Inflammatory macrophage (primary cell): ENCODE data around the gene C1orf174.

Source experiments
- DNase-seq, 2 donors: peaks; one replicate each; pipeline ENCODE4 v3.0.0-alpha.2; 2020 to 2022
- total RNA-seq, 18 experiments: gene quantifications; one replicate each; lab custom pipeline; 2026; ENCODE audit warnings: mixed read lengths in 6 of 18, inconsistent platforms in 2 of 18; lab: John Stamatoyannopoulos, UW

The C1orf174 gene
- 16.4 to 32.7 (median 25.3) reads per million in 18 experiments for total RNA-seq

GRCh38 chr1:3900150-3900968, at the start of gene C1orf174:
C1orf174 (minus strand) TSS chr1:3900272; CDS start chr1:3900186, 86 bp downstream.
- DNase-seq = peak; percentile 96

DNA sequence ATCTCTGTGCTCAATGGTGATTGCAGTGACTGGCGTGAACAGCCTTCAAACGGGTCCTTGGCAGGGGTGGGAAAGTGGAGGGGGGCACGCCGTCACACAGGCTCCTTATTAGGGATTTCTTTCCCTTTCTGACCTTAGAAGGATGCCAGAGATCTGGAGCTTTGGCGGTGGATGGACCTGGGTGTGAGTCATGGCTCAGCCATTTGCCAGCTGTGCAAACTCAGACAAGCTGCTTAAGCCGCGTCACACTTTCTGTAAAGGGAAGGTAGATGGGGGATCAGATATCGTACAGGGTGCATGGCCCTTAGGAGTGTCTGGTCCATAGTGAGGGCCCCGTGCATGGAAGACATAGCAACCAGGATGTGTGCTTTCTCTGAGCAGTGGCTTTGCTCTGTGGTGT, 48.3 kb upstream of the C1orf174 start:
- DNase-seq = no peak

- no peak for DNase-seq
These were observed 46.1 kb upstream of the C1orf174 start for GRCh38 chr1:3945916-3946840.

- no peak for DNase-seq
These were observed 45.1 kb upstream of the C1orf174 start for GRCh38 chr1:3945222-3945621.

DNA sequence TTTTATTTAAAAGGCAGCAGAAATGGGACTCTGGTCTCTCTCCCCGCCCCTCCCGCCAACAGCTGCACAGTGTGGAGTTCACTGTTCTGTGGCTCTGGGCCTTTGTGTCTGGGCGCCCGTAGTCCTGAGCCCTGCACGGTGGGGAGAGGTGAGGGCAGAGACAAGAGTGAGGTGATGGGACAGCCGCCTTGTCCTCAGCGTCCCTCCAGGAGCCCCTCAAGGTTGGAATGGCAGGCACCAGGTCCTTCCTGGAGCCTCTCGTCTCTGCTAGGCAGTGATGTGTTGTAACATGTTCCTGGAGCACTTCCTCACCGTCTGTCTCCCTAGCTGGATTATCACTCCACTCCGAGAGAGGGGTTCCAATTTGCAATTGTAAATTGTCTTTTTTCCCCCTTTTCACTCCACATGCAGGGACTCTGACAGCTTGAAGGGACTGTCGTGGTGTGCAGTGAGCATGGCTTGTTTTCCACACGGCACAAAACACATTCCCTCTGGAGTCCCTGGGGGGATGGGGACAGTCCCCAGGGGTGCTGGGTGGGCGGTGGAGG, 44.6 kb upstream of the C1orf174 start:
- no peak for DNase-seq

- no peak for DNase-seq
These were observed 43.9 kb upstream of the C1orf174 start for GRCh38 chr1:3943806-3944577.

- no peak for DNase-seq
These were observed 43.0 kb upstream of the C1orf174 start for GRCh38 chr1:3943123-3943431.

DNA sequence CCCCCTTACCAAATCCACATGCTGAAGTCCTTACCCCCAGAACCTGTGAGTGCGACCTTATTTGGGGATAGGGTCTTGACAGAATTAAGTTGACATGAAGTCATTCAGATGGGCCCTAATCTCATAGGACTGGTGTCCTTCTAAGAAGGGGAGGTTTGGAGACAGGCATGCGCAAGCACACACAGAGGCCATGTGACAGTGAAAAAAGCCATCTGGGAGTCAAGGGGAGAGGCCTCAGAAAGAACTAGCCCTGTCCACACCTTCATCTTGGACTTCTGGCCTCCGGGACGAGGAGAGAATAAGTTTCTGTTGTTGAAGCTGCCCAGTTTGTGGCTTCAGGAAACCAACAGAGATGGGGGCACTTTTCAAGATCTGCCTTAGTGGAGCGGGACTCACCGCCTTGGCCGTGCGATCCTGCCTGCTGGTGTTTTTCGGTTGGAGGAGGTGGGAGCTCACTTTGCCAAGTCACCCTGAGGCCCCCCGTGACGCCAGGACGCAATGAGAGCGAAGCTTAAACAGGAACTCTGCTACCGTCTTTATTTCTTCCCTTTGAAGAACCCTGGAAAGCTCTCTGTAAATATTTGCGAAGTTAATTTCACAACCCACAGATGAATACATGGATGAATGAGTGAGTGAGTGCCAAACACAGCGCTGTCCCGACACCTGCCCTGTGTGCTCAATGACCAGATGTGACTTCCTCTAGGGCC, 42.5 kb upstream of the C1orf174 start:
- no peak for DNase-seq

- no peak for DNase-seq
These were observed 40.8 kb upstream of the C1orf174 start for GRCh38 chr1:3940754-3941345.

GRCh38 chr1:3940081-3940753, 40.1 kb upstream of the C1orf174 start:
- no peak for DNase-seq

DNA sequence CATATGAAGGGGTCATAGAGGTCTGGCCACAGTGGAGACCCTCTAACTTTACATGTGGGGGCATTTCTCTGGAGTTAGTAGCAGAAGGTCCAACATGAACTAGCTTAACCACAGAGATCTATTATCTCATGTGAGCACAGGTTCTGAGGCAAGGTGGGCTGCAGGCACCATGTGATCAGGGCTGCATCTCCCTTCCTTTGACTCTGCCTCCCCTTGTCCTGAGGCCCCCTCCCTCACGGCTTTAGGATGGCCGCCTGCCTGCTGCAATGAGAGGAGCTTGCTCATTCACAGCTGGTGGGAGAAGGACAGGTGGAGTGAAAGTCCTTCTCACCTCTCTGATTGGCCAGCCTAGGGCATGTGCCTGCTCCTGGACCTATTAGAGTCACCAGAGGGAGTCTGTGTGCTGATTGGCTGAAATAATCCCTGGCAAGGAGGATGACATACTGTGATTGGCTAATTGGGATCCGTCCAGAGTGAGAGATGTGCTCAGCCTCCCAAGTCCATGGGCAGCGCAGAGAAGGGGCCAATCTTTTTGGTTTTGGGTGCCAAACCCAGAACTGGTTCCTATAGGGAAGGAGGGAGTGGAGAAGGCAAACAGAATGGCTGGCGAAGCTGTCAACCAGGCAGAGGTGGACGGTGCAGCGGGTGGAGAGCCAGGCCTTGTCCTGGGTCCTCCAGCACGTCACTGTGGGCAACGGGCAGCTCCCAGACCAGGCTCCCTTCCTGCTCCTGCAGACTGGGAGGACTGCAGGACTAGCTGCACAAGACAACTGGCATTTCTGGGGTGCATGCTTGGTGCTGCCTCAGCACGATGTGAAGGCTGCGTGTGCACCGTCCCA, 39.4 kb upstream of the C1orf174 start:
- DNase-seq = no peak

DNA sequence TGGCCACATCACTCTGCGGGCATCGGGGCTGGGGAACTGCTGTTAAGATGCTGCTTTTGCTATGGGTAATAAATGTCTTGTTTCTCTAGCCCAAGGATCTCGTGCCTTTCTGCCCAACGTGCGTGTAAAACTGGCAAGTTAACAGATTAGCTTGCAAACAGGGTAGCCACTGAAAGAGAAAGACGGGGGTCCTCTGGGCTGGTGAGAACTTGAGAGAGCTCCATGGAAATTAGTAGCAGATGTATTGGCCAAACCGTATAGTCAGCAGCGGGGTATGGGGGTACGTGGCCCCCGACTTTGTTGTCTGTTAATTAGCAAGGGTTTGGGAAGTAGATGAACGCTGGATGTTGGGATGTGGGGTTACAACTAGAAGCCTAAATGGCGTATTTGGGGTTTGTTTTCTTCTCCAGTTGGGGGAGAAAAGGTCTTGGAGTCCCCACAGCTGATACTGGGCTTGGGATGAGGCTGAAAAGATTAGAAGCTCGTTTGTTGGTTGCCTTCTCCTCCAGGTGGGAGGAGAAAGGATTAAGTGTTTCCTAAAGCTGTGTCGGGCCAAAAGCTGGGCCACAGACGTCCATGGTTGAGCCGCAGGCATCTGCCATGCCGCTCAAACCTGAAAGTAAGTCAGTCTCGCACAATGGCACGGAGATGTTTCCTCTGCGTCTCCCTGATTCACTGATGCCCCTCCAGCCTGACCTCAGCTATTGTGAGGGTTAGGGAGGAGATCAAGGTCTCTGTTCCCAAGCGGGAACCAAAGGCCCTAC, 32.3 kb upstream of the C1orf174 start:
- no peak for DNase-seq

DNA sequence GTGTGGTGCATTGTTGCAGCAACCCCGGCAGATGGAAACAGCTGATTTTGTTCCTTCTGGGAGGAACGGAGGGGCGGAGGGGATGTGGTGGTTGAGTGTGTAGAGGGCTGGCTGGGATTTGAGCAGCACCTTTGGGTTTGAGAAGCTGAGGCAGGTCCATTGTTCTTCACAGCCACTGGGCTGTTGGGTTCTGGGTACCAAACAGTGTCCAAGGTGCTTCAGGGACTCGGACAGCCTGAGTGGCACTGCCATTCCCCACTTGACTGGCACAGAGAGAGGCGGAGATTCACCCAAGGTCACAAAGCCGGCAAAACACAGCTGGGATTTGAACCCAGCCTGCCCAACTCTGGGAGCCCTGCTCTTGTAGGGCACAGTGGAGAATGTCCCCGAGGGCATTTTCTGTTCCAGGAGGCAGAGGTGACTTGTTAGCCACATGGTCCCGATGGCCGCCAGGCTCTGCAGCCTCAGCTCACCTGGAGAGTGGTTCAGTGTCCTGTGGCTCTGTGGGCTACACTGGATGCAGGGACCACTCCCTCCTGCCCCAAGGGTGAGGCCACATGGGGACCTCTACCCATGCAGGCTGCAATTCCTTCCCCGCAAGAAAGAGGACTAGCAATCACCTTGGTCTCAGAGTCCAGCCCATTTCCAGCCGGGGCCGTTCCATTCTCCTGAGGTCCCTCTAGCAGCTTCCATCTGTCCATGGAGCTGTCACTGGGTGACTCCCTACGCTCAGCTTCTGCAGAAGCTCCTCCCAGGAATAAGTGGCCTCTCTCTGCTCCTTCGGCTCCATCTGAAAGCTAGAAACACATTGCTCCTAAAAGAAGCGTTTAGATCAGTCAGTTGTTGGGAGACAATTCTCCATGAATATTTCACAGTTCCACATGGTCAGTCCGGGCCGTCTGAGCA, 31.2 kb upstream of the C1orf174 start:
- no peak for DNase-seq

DNA sequence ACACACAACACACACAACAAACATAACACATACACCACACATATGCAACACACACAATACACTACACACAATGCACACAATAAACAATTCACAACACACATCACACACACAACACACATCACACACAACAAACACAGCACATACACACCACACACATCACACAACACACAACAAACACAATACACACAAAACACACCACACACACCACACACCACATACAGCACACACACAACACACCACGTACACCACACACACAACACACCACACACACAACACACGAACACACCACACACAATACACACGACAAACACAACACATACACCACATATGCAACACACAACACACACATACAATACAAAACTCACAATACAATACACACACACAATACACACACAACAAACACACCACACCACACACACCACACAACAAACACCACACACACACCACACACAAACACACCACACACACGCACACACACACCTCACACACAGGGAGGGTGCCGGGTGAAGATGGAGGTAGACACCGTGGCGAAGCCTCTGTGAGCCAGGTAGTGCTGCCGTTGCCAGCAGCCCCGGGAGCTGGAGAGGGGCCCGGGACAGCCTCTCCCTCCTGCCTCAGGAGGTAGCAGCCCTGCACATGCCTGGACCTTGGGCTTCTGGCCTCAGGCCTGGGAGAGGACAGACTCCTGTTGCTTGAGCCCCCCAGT, 30.4 kb upstream of the C1orf174 start:
- no peak for DNase-seq

GRCh38 chr1:3929126-3929525, 29.1 kb upstream of the C1orf174 start:
- DNase-seq = no peak

- DNase-seq = no peak
These were observed 28.5 kb upstream of the C1orf174 start for GRCh38 chr1:3928586-3928985.

DNA sequence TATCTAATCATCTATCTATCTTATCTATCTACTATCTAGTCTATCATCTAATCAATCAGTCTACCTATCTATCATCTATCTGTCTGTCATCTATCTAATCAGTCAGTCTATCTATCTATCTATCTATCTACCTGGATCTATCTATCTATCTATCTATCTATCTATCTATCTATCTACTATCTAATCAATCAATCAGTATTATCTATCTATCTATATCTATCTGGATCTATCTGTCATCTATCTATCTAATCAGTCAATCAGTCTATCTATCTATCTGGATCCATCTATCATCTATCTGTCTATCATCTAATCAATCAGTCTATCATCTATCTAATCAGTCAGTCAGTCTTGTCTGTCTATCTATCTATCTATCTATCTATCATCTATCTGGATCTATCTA, 26.9 kb upstream of the C1orf174 start:
- DNase-seq = no peak
